ENCODE results near the gene SH3D21. TPM values are rescaled to one million over a fixed set of nuclear protein-coding genes. Genes with fewer than 3 reads are reported as not detected.

Gene SH3D21
- total RNA-seq, 2 donors from 2014 or later: 7.4 to 22.8 TPM

- intact Hi-C loops (cut with DNase I): no loop called here
- H3K4me1 ChIP-seq: peaks cover 4% of the 10 kb centered on the region
- H3K27me3 ChIP-seq: no peaks in the 10 kb centered on the region
- no peak overlapping the region for H3K4me3 ChIP-seq
- H3K9ac ChIP-seq (ENCODE audit: low read depth in 2 of 2, low read length in 2 of 2): peak overlapping the region in 1 of 2 donors; percentile 3
- no peak overlapping the region for H3K27ac ChIP-seq
- DNase-seq: no peak
- H3K9me3 ChIP-seq: no peaks in the 10 kb centered on the region
- H3K36me3 ChIP-seq: peaks cover 11% of the 10 kb centered on the region
- no peak for TF ChIP-seq CTCF (IDR thresholded peaks at IDR 0.05)
These were observed 4.9 kb upstream of the SH3D21 start for GRCh38 chr1:36301220-36301619.

- Histone ChIP-seq H3K27ac (no peak overlapping the region), H3K4me1 (peaks cover 4% of the 10 kb centered on the region), H3K9me3 (no peaks in the 10 kb centered on the region), H3K4me3 (no peak overlapping the region), H3K36me3 (peaks cover 11% of the 10 kb centered on the region), H3K9ac (ENCODE audit: low read depth in 2 of 2, low read length in 2 of 2) (no peak overlapping the region), H3K27me3 (no peaks in the 10 kb centered on the region)
- no peak for DNase-seq
- intact Hi-C loops (cut with DNase I): no loop called here
- TF ChIP-seq CTCF (IDR thresholded peaks at IDR 0.05): no peak
These were observed 2.9 kb upstream of the SH3D21 start for GRCh38 chr1:36303244-36303643.

GRCh38 chr1:36303650-36304360 is 2.4 kb upstream of the SH3D21 start:
- no peak for DNase-seq
- Histone ChIP-seq H3K9me3 (no peaks in the 10 kb centered on the region), H3K9ac (ENCODE audit: low read depth in 2 of 2, low read length in 2 of 2) (no peak overlapping the region), H3K36me3 (peaks cover 11% of the 10 kb centered on the region), H3K4me3 (no peak overlapping the region), H3K27ac (no peak overlapping the region), H3K27me3 (no peaks in the 10 kb centered on the region), H3K4me1 (peaks cover 4% of the 10 kb centered on the region)
- TF ChIP-seq CTCF (IDR thresholded peaks at IDR 0.05): no peak
- intact Hi-C loops (cut with DNase I): no loop called here

GRCh38 chr1:36304521-36304920 is 1.6 kb upstream of the SH3D21 start:
- Histone ChIP-seq H3K9ac (ENCODE audit: low read depth in 2 of 2, low read length in 2 of 2) (no peak overlapping the region), H3K27ac (no peak overlapping the region), H3K27me3 (no peaks in the 10 kb centered on the region), H3K4me3 (no peak overlapping the region), H3K36me3 (peaks cover 11% of the 10 kb centered on the region), H3K4me1 (peaks cover 4% of the 10 kb centered on the region), H3K9me3 (no peaks in the 10 kb centered on the region)
- intact Hi-C loops (cut with DNase I): no loop called here
- no peak for DNase-seq
- TF ChIP-seq CTCF (IDR thresholded peaks at IDR 0.05): no peak

- intact Hi-C loops (cut with DNase I): no loop called here
- no peaks in the 10 kb centered on the region for H3K9me3 ChIP-seq
- H3K36me3 ChIP-seq: peaks cover 11% of the 10 kb centered on the region
- H3K9ac ChIP-seq (ENCODE audit: low read depth in 2 of 2, low read length in 2 of 2): peak overlapping the region in 1 of 2 donors; percentile 19
- no peak for TF ChIP-seq CTCF (IDR thresholded peaks at IDR 0.05)
- peak overlapping the region; percentile 90 for H3K27ac ChIP-seq
- H3K4me1 ChIP-seq: peaks cover 4% of the 10 kb centered on the region
- peak; percentile 27 for DNase-seq
- no peaks in the 10 kb centered on the region for H3K27me3 ChIP-seq
- H3K4me3 ChIP-seq: no peak overlapping the region
These were observed 926 bp upstream of the SH3D21 start for GRCh38 chr1:36304970-36305914.

Measured in colonic mucosa (tissue), 4 donors.